Hepatocyte (in vitro differentiated cells): ENCODE data around the gene LRRC14B. TPM values are rescaled to one million over a fixed set of nuclear protein-coding genes. Genes with fewer than 3 reads are reported as not detected.

ENCODE experiments used
- DNase-seq: peaks from one replicate; pipeline ENCODE4 v3.0.0-alpha.2; 2016; ENCODE audit warnings: low spot score
- H2AFZ ChIP-seq: fragments of 200-600 bp; sonication (generic); 2 replicates; pipeline ENCODE4 v1.6.0; 2016; ENCODE audit warnings: antibody characterized with exemption, mild to moderate bottlenecking
- H3K27ac ChIP-seq: fragments of 200-600 bp; sonication (generic); 2 replicates; pipeline ENCODE4 v1.5.1; 2016; ENCODE audit warnings: mild to moderate bottlenecking
- H3K27me3 ChIP-seq: fragments of 200-600 bp; sonication (generic); 2 replicates; pipeline ENCODE4 v1.6.1; 2016
- H3K36me3 ChIP-seq: fragments of 200-600 bp; sonication (generic); replicated peaks from 2 replicates; pipeline ENCODE4 v1.5.1; 2016; ENCODE audit warnings: low read depth; ENCODE audit not compliant: insufficient read depth
- H3K4me1 ChIP-seq: fragments of 200-600 bp; sonication (generic); 2 replicates; pipeline ENCODE4 v1.5.1; 2016; ENCODE audit warnings: mild to moderate bottlenecking, moderate library complexity; ENCODE audit not compliant: insufficient read depth
- H3K4me2 ChIP-seq: fragments of 200-600 bp; sonication (generic); 2 replicates; pipeline ENCODE4 v1.6.0; 2016
- H3K4me3 ChIP-seq: fragments of 200-600 bp; sonication (generic); 2 replicates; pipeline ENCODE4 v1.5.1; 2016; ENCODE audit warnings: mild to moderate bottlenecking
- H3K79me2 ChIP-seq: fragments of 200-600 bp; sonication (generic); 2 replicates; pipeline ENCODE4 v1.6.0; 2017; ENCODE audit warnings: mild to moderate bottlenecking
- H3K9me2 ChIP-seq: fragments of 200-600 bp; sonication (generic); replicated peaks from 2 replicates; pipeline ENCODE4 v1.6.0; 2017; ENCODE audit warnings: mild to moderate bottlenecking; ENCODE audit not compliant: insufficient read depth
- H3K9me3 ChIP-seq: fragments of 200-600 bp; sonication (generic); 2 replicates; pipeline ENCODE4 v1.5.1; 2016; ENCODE audit warnings: low read depth, mild to moderate bottlenecking
- H4K20me1 ChIP-seq: fragments of 200-600 bp; sonication (generic); 2 replicates; pipeline ENCODE4 v1.6.0; 2016; ENCODE audit warnings: mild to moderate bottlenecking; ENCODE audit not compliant: insufficient read depth, poor library complexity, severe bottlenecking
- CTCF ChIP-seq: fragments of 200-600 bp; sonication (generic); IDR thresholded peaks from 2 replicates; pipeline ENCODE4 v1.5.1; 2016; ENCODE audit warnings: antibody characterized with exemption, mild to moderate bottlenecking; ENCODE audit not compliant: poor library complexity
- EZH2 ChIP-seq: fragments of 200-600 bp; sonication (generic); IDR thresholded peaks from 2 replicates; pipeline ENCODE4 v1.6.1; 2016; ENCODE audit warnings: antibody characterized with exemption, mild to moderate bottlenecking, borderline replicate concordance
- EZH2phosphoT487 ChIP-seq: fragments of 200-600 bp; sonication (generic); IDR thresholded peaks from one replicate; pipeline ENCODE4 v1.6.1; 2018; ENCODE audit warnings: antibody characterized with exemption, mild to moderate bottlenecking, low read depth, moderate library complexity; ENCODE audit not compliant: unreplicated experiment, severe bottlenecking
- WGBS: methylation state at CpG from one replicate; pipeline ENCODE4 v1.1.6; 2016; ENCODE audit warnings: low lambda C conversion rate; ENCODE audit errors: missing lambda C conversion rate; 5-methylcytosine and 5-hydroxymethylcytosine counted together
- polyA plus RNA-seq: library from polyadenylated mRNA; unstranded; fragments of >200 nt; fragmentation: Nextera tagmentation; extraction: Ambion mirVana; gene quantifications from 2 replicates; pipeline ENCODE4 v1.2.1, GENCODE V29; 2016
- total RNA-seq: library from RNA; depleted of rRNA; stranded (reverse); fragments of >200 nt; gene quantifications from 2 replicates; pipeline ENCODE4 v1.2.3, GENCODE V29; 2014

LRRC14B gene
- total and polyA plus RNA-seq, 2 experiments from 2014 or later: 0.18 TPM; not detected in 1

- no peaks in the 10 kb centered on the region for H3K79me2 ChIP-seq
- no peaks in the 10 kb centered on the region for H3K27me3 ChIP-seq
- H3K4me2 ChIP-seq: no peak overlapping the region
- H3K4me1 ChIP-seq: no peaks in the 10 kb centered on the region
- DNase-seq: no peak
- H3K4me3 ChIP-seq: no peak overlapping the region
- 95% methylated on average over 17 of the region's 17 CpGs for WGBS
- no peak overlapping the region for H2AFZ ChIP-seq
- H3K27ac ChIP-seq: no peak overlapping the region
- no peaks in the 10 kb centered on the region for H3K36me3 ChIP-seq
- H3K9me2 ChIP-seq: no peaks in the 10 kb centered on the region
- H4K20me1 ChIP-seq: no peaks in the 10 kb centered on the region
- no peak for TF ChIP-seq EZH2phosphoT487
- H3K9me3 ChIP-seq: no peaks in the 10 kb centered on the region
Observed at GRCh38 chr5:143041-143440, 48.3 kb upstream of the LRRC14B start.

DNA sequence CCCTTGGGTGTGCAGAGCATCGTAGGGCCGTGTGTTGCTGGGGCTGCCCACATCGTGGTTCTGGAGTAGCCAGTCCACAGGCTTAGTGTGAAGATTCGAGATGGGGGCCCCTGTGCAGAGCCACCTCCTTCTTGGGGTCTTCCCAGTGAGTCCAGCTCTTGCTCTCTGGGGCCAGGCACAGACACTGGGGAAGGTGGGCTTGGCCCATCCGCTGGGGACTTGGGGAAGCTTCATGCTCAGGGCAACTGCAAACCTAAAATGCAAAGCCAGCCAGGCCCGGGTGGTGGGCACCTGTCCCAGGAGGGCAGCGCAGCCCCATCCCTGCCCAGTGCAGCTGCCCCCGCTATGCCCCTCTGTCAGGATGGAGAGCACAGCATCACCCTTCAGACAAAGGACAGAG lies 46.4 kb upstream of the LRRC14B start:
- no peak for DNase-seq

DNA sequence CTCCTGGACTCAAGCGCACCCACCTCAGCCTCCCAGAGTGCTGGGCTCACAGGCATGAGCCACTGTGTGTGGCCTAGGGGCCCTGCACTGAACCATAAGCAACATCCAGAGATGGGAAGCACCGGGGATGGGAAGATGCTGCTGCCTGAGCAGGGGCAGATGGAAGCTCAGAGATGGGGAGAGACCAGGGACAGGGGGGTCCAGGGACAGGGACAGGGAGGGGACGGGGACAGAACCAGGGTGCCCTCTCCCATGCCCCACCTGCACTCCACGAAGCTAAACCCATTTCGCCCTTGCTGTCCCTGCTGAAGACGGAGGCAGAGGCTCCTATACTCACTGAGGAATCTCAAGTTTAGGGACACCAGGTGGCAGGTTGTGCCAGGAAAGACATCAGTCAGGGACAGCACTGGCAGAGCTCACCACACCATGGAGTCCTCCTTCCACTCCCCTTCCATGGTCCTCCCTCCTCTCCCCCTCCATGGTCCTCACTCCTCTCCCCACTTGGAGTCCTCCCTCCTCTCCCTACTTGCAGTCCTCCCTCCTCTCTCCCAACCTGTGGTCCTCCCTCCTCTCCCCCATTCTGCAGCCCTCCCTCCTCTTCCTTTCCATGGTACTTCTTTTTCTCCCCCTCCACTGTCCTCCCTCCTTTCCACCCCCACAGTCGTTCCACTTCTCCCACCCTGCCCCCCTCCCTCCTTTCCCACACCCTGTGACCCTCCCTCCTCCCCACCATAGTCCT lies 45.5 kb upstream of the LRRC14B start:
- H4K20me1 ChIP-seq: no peaks in the 10 kb centered on the region
- DNase-seq: no peak
- H3K27ac ChIP-seq: no peak overlapping the region
- no peak overlapping the region for H2AFZ ChIP-seq
- WGBS: 98% methylated on average over 6 of the region's 7 CpGs
- H3K9me2 ChIP-seq: no peaks in the 10 kb centered on the region
- no peaks in the 10 kb centered on the region for H3K27me3 ChIP-seq
- H3K9me3 ChIP-seq: no peaks in the 10 kb centered on the region
- no peak overlapping the region for H3K4me3 ChIP-seq
- H3K36me3 ChIP-seq: no peaks in the 10 kb centered on the region
- H3K4me1 ChIP-seq: no peaks in the 10 kb centered on the region
- no peaks in the 10 kb centered on the region for H3K79me2 ChIP-seq
- TF ChIP-seq CTCF: no peak
- no peak for TF ChIP-seq EZH2
- no peak for TF ChIP-seq EZH2phosphoT487
- H3K4me2 ChIP-seq: no peak overlapping the region

More for the DNA sequence above, 46.4 kb upstream of the LRRC14B start:
- H4K20me1 ChIP-seq: no peaks in the 10 kb centered on the region
- H3K79me2 ChIP-seq: no peaks in the 10 kb centered on the region
- H3K27ac ChIP-seq: no peak overlapping the region
- H3K9me3 ChIP-seq: no peaks in the 10 kb centered on the region
- H3K4me2 ChIP-seq: no peak overlapping the region
- no peak overlapping the region for H3K4me3 ChIP-seq
- H2AFZ ChIP-seq: no peak overlapping the region
- no peaks in the 10 kb centered on the region for H3K36me3 ChIP-seq
- no peaks in the 10 kb centered on the region for H3K27me3 ChIP-seq
- no peaks in the 10 kb centered on the region for H3K4me1 ChIP-seq
- no peaks in the 10 kb centered on the region for H3K9me2 ChIP-seq
- TF ChIP-seq EZH2phosphoT487: no peak
- no peak for TF ChIP-seq CTCF
- no peak for TF ChIP-seq EZH2
- WGBS: 96% methylated on average over 8 of the region's 8 CpGs

- no peaks in the 10 kb centered on the region for H3K9me3 ChIP-seq
- no peaks in the 10 kb centered on the region for H4K20me1 ChIP-seq
- no peak overlapping the region for H3K4me2 ChIP-seq
- no peaks in the 10 kb centered on the region for H3K27me3 ChIP-seq
- H3K36me3 ChIP-seq: no peaks in the 10 kb centered on the region
- no peaks in the 10 kb centered on the region for H3K9me2 ChIP-seq
- no peak for DNase-seq
- no peak for TF ChIP-seq CTCF
- TF ChIP-seq EZH2: no peak
- TF ChIP-seq EZH2phosphoT487: no peak
- no peaks in the 10 kb centered on the region for H3K79me2 ChIP-seq
- H2AFZ ChIP-seq: no peak overlapping the region
- no peaks in the 10 kb centered on the region for H3K4me1 ChIP-seq
- H3K4me3 ChIP-seq: no peak overlapping the region
- no peak overlapping the region for H3K27ac ChIP-seq
- WGBS: 100% methylated on average over 1 of the region's 1 CpG
Observed at GRCh38 chr5:147751-148150, 43.5 kb upstream of the LRRC14B start.
